Measurements from ENCODE around the gene AFAP1L1.
A peak's percentile ranks its signal among the peaks of the same experiment; 100 is the strongest.

Gene AFAP1L1

GRCh38 chr5:149317281-149318048, 45.8 kb downstream of the AFAP1L1 start:
- DNase-seq, result no peak

DNA sequence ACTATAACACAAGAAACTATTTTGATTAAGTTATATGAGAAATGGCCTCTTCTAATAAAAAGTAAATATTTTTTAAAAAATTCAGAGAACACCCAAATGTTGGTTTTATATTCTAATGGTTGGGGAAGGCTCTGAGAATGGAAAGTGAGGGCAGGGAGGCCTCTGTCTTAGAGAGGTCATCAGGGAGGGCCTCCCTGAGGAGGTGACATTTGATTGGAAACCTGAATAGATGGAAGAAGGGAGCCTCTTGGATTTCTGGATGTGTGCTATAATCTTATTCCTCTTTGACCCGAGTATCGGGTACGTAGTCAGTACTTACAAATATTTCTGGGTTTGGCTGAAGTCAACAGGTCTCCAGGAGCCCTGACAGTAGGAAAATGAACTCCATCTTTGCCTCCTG, 47.5 kb downstream of the AFAP1L1 start:
- DNase-seq, result no peak

DNA sequence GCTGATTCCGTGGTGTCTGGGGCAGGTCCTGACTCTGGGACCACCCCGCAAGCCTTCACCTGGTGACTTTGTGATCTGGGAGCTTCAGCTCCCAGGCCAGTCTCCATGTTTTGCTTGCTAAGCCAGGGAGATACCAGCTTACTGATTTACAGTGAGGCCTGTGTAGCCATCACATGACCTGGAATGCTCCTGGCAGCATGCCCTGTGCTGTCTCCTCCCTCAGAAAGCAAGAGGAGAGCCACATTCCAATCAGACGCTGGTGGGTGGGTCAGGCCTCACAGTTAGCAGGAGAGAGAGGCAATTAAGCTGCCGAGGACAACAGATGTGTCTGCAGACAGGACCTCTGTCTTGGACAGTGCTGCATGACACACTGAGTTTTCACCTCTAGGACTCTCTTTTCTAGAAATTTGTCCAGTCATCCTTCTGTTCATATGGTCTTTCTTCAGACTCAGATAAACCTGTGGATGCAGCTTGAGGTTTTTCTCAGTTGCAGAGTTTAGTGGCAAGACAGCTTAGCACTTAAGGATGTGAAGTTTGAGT, 49.2 kb downstream of the AFAP1L1 start:
- no peak for DNase-seq

DNA sequence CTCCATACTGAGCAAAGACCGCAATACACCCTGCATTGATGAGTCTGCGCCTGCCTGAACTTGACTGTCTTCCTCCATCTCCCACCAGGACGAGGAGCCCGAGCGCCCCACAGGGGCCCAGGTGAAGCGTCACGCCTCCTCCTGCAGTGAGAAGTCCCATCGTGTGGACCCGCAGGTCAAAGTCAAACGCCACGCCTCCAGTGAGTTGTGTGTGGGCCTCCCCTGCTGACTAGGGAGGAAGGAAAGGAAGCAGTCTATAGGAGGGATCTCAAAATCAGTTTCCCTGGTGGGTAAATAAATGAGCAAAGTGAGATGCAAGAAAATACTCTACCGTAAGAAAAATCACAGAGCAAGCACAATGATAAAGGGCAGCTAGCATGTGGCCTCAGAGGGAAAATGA, 50.9 kb downstream of the AFAP1L1 start:
- no peak for DNase-seq

GRCh38 chr5:149323210-149323609, 51.6 kb downstream of the AFAP1L1 start:
- no peak for DNase-seq

DNA sequence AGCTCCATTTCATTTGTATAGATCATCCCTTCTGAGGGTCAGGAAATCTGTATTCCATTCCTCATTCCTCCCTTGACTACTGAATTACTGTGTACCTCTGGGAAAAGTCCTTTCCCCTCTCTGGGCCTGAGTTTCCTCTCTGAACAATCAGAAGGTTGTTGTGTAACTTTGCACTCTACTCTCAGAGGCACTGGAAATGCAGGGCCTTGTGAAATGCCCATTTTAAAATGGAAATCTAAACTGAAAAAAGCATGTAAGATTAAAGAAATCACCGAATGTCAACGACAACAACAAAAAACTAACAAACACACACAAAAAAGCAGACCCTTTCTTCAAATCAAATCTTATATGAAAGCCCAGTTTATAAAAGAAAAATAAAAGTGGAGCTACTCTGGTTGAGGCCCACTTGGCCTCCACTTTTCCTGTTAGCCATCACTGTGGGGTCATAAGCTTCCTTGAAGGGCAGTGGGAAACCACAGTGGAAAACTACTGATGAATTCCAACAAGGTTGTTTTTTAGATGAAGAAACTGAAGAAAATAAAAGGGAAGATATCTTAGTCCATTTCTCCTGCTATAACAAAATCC, 52.1 kb downstream of the AFAP1L1 start:
- no peak for DNase-seq

DNA sequence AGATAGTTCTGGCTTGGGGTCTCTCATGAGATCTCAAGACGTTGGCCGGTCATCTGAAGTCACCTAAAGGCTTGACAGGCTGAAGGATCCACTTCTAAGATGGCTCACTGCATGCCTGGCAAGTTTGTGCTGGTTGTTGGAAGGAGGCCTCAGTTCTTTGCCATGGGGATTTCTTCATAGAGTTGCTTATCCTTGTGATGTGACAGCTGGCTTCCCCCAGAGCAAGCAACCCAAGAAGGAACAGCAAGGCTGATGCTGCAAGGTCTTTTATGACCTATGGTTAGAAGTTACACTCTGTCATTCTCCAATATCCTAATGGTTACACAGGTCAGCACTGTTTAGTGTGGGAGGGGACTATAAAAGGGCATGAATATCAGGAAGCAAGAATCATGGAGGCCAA, 53.0 kb downstream of the AFAP1L1 start:
- DNase-seq, result no peak

GRCh38 chr5:149325166-149325735, 53.6 kb downstream of the AFAP1L1 start:
- DNase-seq, result no peak

DNA sequence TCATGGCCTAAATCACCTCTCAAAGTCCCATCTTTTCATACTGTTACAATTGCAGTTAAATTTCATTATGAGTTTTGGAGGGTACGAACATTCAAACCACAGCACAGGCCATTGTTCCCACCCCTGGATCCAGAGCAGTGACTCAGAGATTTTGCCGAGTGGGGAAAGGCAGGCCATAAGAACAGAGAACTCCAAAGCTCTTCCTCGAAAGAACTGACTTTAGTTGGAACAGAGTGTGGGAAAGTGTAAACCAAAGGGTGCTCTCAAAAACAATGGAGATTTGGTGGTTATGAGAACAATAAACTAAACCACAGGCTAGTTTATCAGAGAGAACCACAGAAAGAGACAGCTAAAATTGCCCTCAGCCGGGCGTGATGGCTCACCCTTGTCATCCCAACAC, 54.2 kb downstream of the AFAP1L1 start:
- no peak for DNase-seq

- DNase-seq, result no peak
Measured at GRCh38 chr5:149326611-149327010, 55.0 kb downstream of the AFAP1L1 start.

GRCh38 chr5:149328177-149328576, 56.5 kb downstream of the AFAP1L1 start:
- no peak for DNase-seq

DNA sequence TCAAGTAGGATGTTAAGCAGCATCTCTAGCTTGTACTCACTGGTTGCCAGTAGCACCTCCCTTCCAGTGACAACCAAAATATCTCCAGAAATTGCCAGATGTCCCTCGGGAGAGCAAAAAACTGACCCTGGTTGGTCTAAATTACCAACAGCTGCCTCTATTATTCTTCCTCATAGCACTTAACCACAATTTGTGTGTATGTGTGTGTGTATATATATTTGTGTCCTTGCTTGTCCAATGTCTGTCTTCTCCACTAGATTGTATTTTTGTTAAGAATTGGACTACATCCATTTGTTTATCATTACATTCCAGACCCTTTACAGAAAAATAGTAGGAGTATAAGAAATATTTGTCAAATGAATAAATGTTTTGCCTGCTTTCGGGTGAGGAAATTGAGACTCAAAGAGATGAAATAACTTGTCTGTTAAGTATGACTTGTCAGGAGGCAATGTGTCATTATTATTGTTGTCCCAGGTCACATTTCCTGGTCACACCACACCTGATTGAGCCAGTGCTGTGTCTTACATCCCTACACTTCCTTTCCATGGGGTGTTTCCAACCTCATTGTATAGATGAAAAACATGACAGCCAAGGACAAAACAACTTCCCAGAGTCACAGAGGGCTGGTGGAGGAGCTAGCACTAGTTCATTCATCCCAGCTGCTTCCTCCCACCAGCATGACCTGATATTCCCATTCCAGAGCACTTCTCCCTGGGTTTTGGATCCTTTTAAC, 62.2 kb downstream of the AFAP1L1 start:
- no peak for DNase-seq

DNA sequence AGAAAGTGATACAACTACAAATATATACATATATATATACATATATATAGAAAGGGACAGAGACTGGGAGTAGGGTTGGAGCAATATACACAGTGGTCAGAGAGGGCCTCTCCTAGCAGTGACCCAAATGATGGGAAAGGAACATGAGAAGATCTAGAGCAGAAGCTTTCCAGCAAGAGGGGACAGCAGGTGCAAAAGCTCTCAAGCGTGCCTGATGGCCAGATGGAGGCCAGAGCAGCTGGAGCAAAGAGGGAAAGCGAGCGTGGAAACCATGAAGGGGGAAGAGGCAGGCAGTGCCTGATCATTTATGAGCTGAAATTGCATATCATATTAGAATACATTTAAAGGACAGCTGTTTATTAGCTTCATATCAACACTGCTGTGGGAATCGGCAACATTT, 66.1 kb downstream of the AFAP1L1 start:
- no peak for DNase-seq

- DNase-seq, result no peak
Measured at GRCh38 chr5:149338364-149338763, 66.7 kb downstream of the AFAP1L1 start.

DNA sequence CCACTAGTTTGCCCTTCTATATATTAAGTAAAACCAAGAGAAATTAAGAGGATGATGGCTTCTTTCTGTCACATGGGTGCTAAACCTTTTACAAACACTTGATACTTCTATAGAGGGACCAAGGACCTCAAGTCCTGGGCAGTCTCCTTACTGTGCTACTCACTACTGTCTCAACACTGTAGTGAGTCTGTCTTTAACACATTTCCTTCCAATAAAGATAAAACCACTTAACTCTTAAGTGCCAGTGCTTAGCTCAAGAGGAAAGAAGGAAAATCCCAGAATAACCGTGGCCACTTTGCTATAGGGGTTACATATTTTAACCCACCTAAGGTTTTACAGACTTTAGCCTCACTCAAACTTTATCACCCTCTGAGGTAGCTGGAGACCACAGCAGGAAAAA, 69.3 kb downstream of the AFAP1L1 start:
- DNase-seq, result no peak

- no peak for DNase-seq
Measured at GRCh38 chr5:149341876-149342275, 70.2 kb downstream of the AFAP1L1 start.

- DNase-seq, result no peak
Measured at GRCh38 chr5:149344151-149344550, 72.5 kb downstream of the AFAP1L1 start.

DNA sequence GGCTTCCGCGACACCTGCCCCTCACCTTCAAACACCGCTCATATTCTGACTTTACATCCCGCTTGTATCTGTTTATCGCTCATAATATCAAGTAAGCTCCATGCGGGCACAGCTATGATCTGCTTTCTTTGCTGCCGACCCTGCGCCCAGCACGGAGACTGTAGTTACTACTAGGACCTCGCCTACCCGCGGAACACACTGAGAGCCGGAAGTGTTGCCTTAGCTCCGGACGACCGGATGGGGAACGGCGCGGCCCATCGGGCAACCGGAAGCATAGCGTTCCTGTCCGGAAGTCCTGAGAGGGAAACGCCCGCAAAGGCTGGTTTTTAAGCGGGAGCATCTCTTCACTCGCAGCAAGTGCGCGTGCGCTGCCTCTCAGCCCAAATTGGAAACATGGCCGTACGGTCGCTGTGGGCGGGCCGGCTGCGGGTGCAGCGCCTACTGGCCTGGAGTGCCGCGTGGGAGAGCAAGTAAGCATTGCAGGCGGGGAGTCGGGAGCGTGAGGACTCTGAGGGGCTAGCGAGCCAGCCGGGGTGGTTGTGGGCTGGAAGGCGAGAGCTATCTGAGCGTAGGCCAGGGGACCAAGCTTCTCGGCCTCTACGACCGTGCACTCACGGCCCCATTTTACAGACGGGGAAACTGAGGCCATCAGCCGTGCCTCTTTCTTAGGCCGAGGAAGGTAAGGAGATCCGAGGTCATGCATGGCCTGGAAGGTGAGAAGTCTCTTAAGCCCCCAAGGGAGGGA, 73.7 kb downstream of the AFAP1L1 start, which contains the start of gene GRPEL2:
GRPEL2 (plus strand) TSS at position 353 of the 745 bp plus-strand sequence; CDS start at position 394, 41 bp downstream.
- peak; percentile 24 for DNase-seq

DNA sequence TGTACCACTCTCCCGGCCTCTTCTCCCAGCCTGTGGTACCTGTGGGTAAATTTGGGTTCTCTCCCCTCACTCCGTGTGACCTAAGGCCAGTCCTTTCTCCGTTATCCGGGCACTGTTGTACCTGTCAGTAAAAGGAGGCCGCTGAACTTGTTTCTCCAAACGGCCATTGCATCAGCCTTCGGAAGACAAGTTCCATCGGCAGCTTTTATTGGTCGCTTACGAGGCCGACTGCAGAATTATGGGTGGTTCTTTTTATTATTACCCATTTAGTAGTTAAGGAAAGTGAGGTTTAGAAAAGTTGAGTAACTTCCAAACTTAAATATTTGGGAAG, 74.2 kb downstream of the AFAP1L1 start:
- no peak for DNase-seq

GRCh38 chr5:149348518-149348917, 76.9 kb downstream of the AFAP1L1 start:
- no peak for DNase-seq

GRCh38 chr5:149349382-149349781, 77.7 kb downstream of the AFAP1L1 start:
- no peak for DNase-seq

- no peak for DNase-seq
Measured at GRCh38 chr5:149352169-149352568, 80.5 kb downstream of the AFAP1L1 start.

GRCh38 chr5:149353911-149354310, 82.3 kb downstream of the AFAP1L1 start:
- DNase-seq, result no peak

Measured in KG1 (cell line).